HEK293 (cell line): ENCODE results near the gene SPIN2B.

Experiments
- CTCF ChIA-PET: fragments of 350-600 bp; formaldehyde crosslinking; extraction: SDS; loops from one replicate; lab custom pipeline; 2021; ENCODE audit warnings: antibody characterized with exemption; lab: Yijun Ruan, JAX
- POLR2A ChIA-PET: fragments of 300-600 bp; formaldehyde crosslinking; extraction: SDS; loops from one replicate; lab custom pipeline; 2020; ENCODE audit warnings: antibody characterized with exemption, inconsistent platforms; lab: Yijun Ruan, JAX
- H3K27ac ChIP-seq: fragments of 200-500 bp; sonication (Bioruptor generic); 2 replicates; pipeline ENCODE4 v1.5.1; 2014; ENCODE audit warnings: low read depth, low read length, control low read depth, inconsistent platforms; ENCODE audit errors: extremely low read depth
- H3K36me3 ChIP-seq, 2 experiments: fragments of 200-500 bp in 1 of 2; sonication (Bioruptor generic) in 1 of 2; 1 replicate in 1 of 2; 2 replicates in 1 of 2; pipeline ENCODE4 v1.5.1; 2014 to 2017; ENCODE audit warnings: inconsistent platforms in 2 of 2, low read length in 2 of 2; ENCODE audit not compliant: control insufficient read depth in 2 of 2, insufficient read depth in 1 of 2
- H3K4me1 ChIP-seq: fragments of 200-500 bp; sonication (Bioruptor generic); 2 replicates; pipeline ENCODE4 v1.5.1; 2014; ENCODE audit warnings: mild to moderate bottlenecking, low read length, inconsistent platforms; ENCODE audit not compliant: control insufficient read depth, insufficient read depth
- H3K4me3 ChIP-seq: 2 replicates; pipeline ENCODE4 v1.5.1; 2011; ENCODE audit warnings: low read depth, mild to moderate bottlenecking, control low read depth, low read length, moderate library complexity
- H3K9me3 ChIP-seq: fragments of 200-500 bp; sonication (Bioruptor generic); 2 replicates; pipeline ENCODE4 v1.5.1; 2014; ENCODE audit warnings: low read depth, low read length, inconsistent platforms; ENCODE audit not compliant: control insufficient read depth, insufficient read depth
- GFI1B ChIP-seq: fragments of 450-650 bp; formaldehyde crosslinking; IDR thresholded peaks from 2 replicates; pipeline ENCODE4 v1.5.1; 2016; ENCODE audit warnings: missing biosample characterization, missing genetic modification characterization
- GLI2 ChIP-seq: fragments of 450-650 bp; formaldehyde crosslinking; IDR thresholded peaks from 2 replicates; pipeline ENCODE4; 2017; ENCODE audit warnings: missing biosample characterization, missing genetic modification characterization, low read depth, borderline replicate concordance
- GLI4 ChIP-seq: fragments of 450-650 bp; formaldehyde crosslinking; IDR thresholded peaks from 2 replicates; pipeline ENCODE4 v1.5.1; 2016; ENCODE audit warnings: missing biosample characterization, missing genetic modification characterization
- GLIS1 ChIP-seq: fragments of 450-650 bp; formaldehyde crosslinking; IDR thresholded peaks from 2 replicates; pipeline ENCODE4 v1.5.1; 2016; ENCODE audit warnings: missing biosample characterization, missing genetic modification characterization
- KLF8 ChIP-seq: fragments of 450-650 bp; formaldehyde crosslinking; IDR thresholded peaks from 2 replicates; pipeline ENCODE4 v1.5.1; 2016; ENCODE audit warnings: missing biosample characterization, missing genetic modification characterization
- MYNN ChIP-seq: fragments of 450-650 bp; formaldehyde crosslinking; IDR thresholded peaks from 2 replicates; pipeline ENCODE4 v1.5.1; 2016; ENCODE audit warnings: missing biosample characterization, missing genetic modification characterization, borderline replicate concordance
- MZF1 ChIP-seq: fragments of 450-650 bp; formaldehyde crosslinking; IDR thresholded peaks from 2 replicates; pipeline ENCODE4 v1.5.1; 2017; ENCODE audit warnings: missing biosample characterization, missing genetic modification characterization, borderline replicate concordance
- PATZ1 ChIP-seq: fragments of 450-650 bp; formaldehyde crosslinking; IDR thresholded peaks from 2 replicates; pipeline ENCODE4 v1.5.1; 2016; ENCODE audit warnings: missing biosample characterization, missing genetic modification characterization
- SP3 ChIP-seq: fragments of 450-650 bp; formaldehyde crosslinking; IDR thresholded peaks from 2 replicates; pipeline ENCODE4 v1.5.1; 2016; ENCODE audit warnings: missing biosample characterization, missing genetic modification characterization
- WT1 ChIP-seq: fragments of 450-650 bp; formaldehyde crosslinking; IDR thresholded peaks from 2 replicates; pipeline ENCODE4 v1.5.1; 2016; ENCODE audit warnings: missing biosample characterization, missing genetic modification characterization
- ZFP3 ChIP-seq: fragments of 450-650 bp; formaldehyde crosslinking; IDR thresholded peaks from 2 replicates; pipeline ENCODE4 v1.5.1; 2016; ENCODE audit warnings: low read depth, missing biosample characterization, missing genetic modification characterization
- ZNF10 ChIP-seq: fragments of 450-650 bp; formaldehyde crosslinking; IDR thresholded peaks from 2 replicates; pipeline ENCODE4 v1.5.1; 2017; ENCODE audit warnings: missing biosample characterization, missing genetic modification characterization
- ZNF133 ChIP-seq: fragments of 450-650 bp; formaldehyde crosslinking; IDR thresholded peaks from 2 replicates; pipeline ENCODE4 v1.5.1; 2016; ENCODE audit warnings: missing biosample characterization, missing genetic modification characterization
- ZNF138 ChIP-seq: fragments of 450-650 bp; formaldehyde crosslinking; IDR thresholded peaks from 2 replicates; pipeline ENCODE4 v1.5.1; 2016; ENCODE audit warnings: missing biosample characterization, missing genetic modification characterization, borderline replicate concordance
- ZNF202 ChIP-seq: fragments of 450-650 bp; formaldehyde crosslinking; IDR thresholded peaks from 2 replicates; pipeline ENCODE4 v1.5.1; 2016; ENCODE audit warnings: missing biosample characterization, missing genetic modification characterization, borderline replicate concordance
- ZNF211 ChIP-seq: fragments of 450-650 bp; formaldehyde crosslinking; IDR thresholded peaks from 2 replicates; pipeline ENCODE4 v1.5.1; 2016; ENCODE audit warnings: low read depth, missing biosample characterization, missing genetic modification characterization
- ZNF223 ChIP-seq: fragments of 450-650 bp; formaldehyde crosslinking; IDR thresholded peaks from 2 replicates; pipeline ENCODE4 v1.5.1; 2016; ENCODE audit warnings: missing biosample characterization, missing genetic modification characterization
- ZNF239 ChIP-seq: fragments of 450-650 bp; formaldehyde crosslinking; IDR thresholded peaks from 2 replicates; pipeline ENCODE4 v1.5.1; 2016; ENCODE audit warnings: missing biosample characterization, missing genetic modification characterization
- ZNF24 ChIP-seq: fragments of 450-650 bp; formaldehyde crosslinking; IDR thresholded peaks from 2 replicates; pipeline ENCODE4 v1.5.1; 2016; ENCODE audit warnings: missing biosample characterization, missing genetic modification characterization
- ZNF354C ChIP-seq: fragments of 450-650 bp; formaldehyde crosslinking; IDR thresholded peaks from 2 replicates; pipeline ENCODE4 v1.5.1; 2016; ENCODE audit warnings: missing biosample characterization, missing genetic modification characterization, low read depth, borderline replicate concordance
- ZNF366 ChIP-seq: fragments of 450-650 bp; formaldehyde crosslinking; conservative IDR thresholded peaks from 2 replicates; pipeline ENCODE4 v1.5.1; 2016; ENCODE audit warnings: missing biosample characterization, missing genetic modification characterization
- ZNF433 ChIP-seq: fragments of 450-650 bp; formaldehyde crosslinking; IDR thresholded peaks from 2 replicates; pipeline ENCODE4 v1.5.1; 2016; ENCODE audit warnings: missing biosample characterization, missing genetic modification characterization, low read depth
- ZNF48 ChIP-seq: fragments of 450-650 bp; formaldehyde crosslinking; IDR thresholded peaks from 2 replicates; pipeline ENCODE4 v1.5.1; 2016; ENCODE audit warnings: missing biosample characterization, missing genetic modification characterization
- ZNF521 ChIP-seq: fragments of 450-650 bp; formaldehyde crosslinking; IDR thresholded peaks from 2 replicates; pipeline ENCODE4 v1.5.1; 2017; ENCODE audit warnings: missing biosample characterization, mild to moderate bottlenecking, missing genetic modification characterization
- ZNF529 ChIP-seq: fragments of 450-650 bp; formaldehyde crosslinking; IDR thresholded peaks from 2 replicates; pipeline ENCODE4 v1.5.1; 2017; ENCODE audit warnings: missing genetic modification characterization, missing biosample characterization; ENCODE audit not compliant: insufficient replicate concordance
- ZNF544 ChIP-seq: fragments of 450-650 bp; formaldehyde crosslinking; IDR thresholded peaks from 2 replicates; pipeline ENCODE4 v1.5.0; 2017; ENCODE audit warnings: missing biosample characterization, missing genetic modification characterization
- ZNF548 ChIP-seq: fragments of 450-650 bp; formaldehyde crosslinking; IDR thresholded peaks from 2 replicates; pipeline ENCODE4 v1.5.1; 2016; ENCODE audit warnings: missing biosample characterization, missing genetic modification characterization
- ZNF555 ChIP-seq: fragments of 450-650 bp; formaldehyde crosslinking; conservative IDR thresholded peaks from 2 replicates; pipeline ENCODE4 v1.5.1; 2017; ENCODE audit warnings: missing biosample characterization, mild to moderate bottlenecking, missing genetic modification characterization, inconsistent platforms
- ZNF561 ChIP-seq: fragments of 450-650 bp; IDR thresholded peaks from 2 replicates; pipeline ENCODE4 v1.5.1; 2018; ENCODE audit warnings: missing biosample characterization, missing genetic modification characterization, borderline replicate concordance
- ZNF660 ChIP-seq: fragments of 450-650 bp; IDR thresholded peaks from 2 replicates; pipeline ENCODE4 v1.5.1; 2018; ENCODE audit warnings: missing biosample characterization, mild to moderate bottlenecking, missing genetic modification characterization
- ZNF785 ChIP-seq: fragments of 450-650 bp; formaldehyde crosslinking; IDR thresholded peaks from 2 replicates; pipeline ENCODE4 v1.5.1; 2016; ENCODE audit warnings: missing biosample characterization, missing genetic modification characterization

Gene SPIN2B

GRCh38 chrX:57083143-57083542 lies 38.2 kb downstream of the SPIN2B start:
- Histone ChIP-seq H3K27ac (no peak overlapping the region), H3K4me1 (no peaks in the 10 kb centered on the region), H3K9me3 (no peaks in the 10 kb centered on the region; the same call in none of the 2 replicates), H3K4me3 (no peak overlapping the region), H3K36me3 (no peaks in the 10 kb centered on the region)
- CTCF ChIA-PET, result no interaction called here
- TF ChIP-seq ZNF548 (tag by site-specific recombination) (no peak), ZNF24 (no peak), ZNF529 (tag by site-specific recombination) (no peak), ZNF48 (tag by site-specific recombination) (no peak), ZNF555 (tag by site-specific recombination) (no peak), ZNF660 (tag by site-specific recombination) (no peak), ZNF366 (tag by site-specific recombination) (no peak), ZNF544 (tag by site-specific recombination) (no peak), GLIS1 (tag by site-specific recombination) (no peak), ZFP3 (tag by site-specific recombination) (no peak), KLF8 (tag by site-specific recombination) (no peak), ZNF521 (tag by site-specific recombination) (no peak), WT1 (no peak), ZNF223 (tag by site-specific recombination) (no peak), PATZ1 (no peak), MZF1 (tag by site-specific recombination) (no peak), ZNF133 (tag by site-specific recombination) (no peak), GFI1B (tag by site-specific recombination) (no peak), ZNF239 (tag by site-specific recombination) (no peak)
- POLR2A ChIA-PET, result no interaction called here

GRCh38 chrX:57074458-57074857 lies 46.9 kb downstream of the SPIN2B start:
- no peak overlapping the region for H3K27ac ChIP-seq
- H3K4me3 ChIP-seq, result no peak overlapping the region

More at GRCh38 chrX:57074458-57074857, 46.9 kb downstream of the SPIN2B start:
- H3K36me3 ChIP-seq, result no peaks in the 10 kb centered on the region
- no peaks in the 10 kb centered on the region for H3K9me3 ChIP-seq
- CTCF ChIA-PET, result no interaction called here
- POLR2A ChIA-PET, result no interaction called here
- H3K4me1 ChIP-seq, result no peaks in the 10 kb centered on the region
- TF ChIP-seq ZNF561 (tag by site-specific recombination) (no peak), ZNF785 (tag by site-specific recombination) (no peak), ZNF433 (tag by site-specific recombination) (no peak), ZNF10 (no peak), SP3 (tag by site-specific recombination) (no peak), ZNF223 (tag by site-specific recombination) (no peak), GLI4 (tag by site-specific recombination) (no peak), GLI2 (tag by site-specific recombination) (no peak), ZNF202 (tag by site-specific recombination) (no peak), MYNN (no peak), ZNF354C (tag by site-specific recombination) (no peak), ZNF211 (no peak), ZNF138 (no peak), ZNF48 (tag by site-specific recombination) (no peak)
- TF ChIP-seq, all 188 proteins: peak for 0
